Measurements from ENCODE around the gene IGSF6. TPM values are rescaled to one million over a fixed set of nuclear protein-coding genes. Genes with fewer than 3 reads are reported as not detected.

IGSF6 gene, protein sequence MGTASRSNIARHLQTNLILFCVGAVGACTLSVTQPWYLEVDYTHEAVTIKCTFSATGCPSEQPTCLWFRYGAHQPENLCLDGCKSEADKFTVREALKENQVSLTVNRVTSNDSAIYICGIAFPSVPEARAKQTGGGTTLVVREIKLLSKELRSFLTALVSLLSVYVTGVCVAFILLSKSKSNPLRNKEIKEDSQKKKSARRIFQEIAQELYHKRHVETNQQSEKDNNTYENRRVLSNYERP
- polyA plus RNA-seq (2013), result not detected in 2 replicates

- no peak within 1 kb of the TSS for H3K4me3 ChIP-seq (ENCODE audit: low read depth, low read length)
- H4K91ac ChIP-seq (ENCODE audit: low read depth, low read length), result no peak within 1 kb of the TSS
- H3K79me2 ChIP-seq (ENCODE audit: control insufficient read depth, insufficient read depth, low read length, poor library complexity), result no peaks in the 10 kb centered on the region
- no CpG with 5 or more reads among the region's 6 CpGs for WGBS (ENCODE audit: extremely low coverage, insufficient coverage, insufficient read length)
- no peak within 1 kb of the TSS for H3K14ac ChIP-seq (ENCODE audit: low read length)
- H3K27ac ChIP-seq (ENCODE audit: low read depth, low read length), result no peak within 1 kb of the TSS
- no peak within 1 kb of the TSS for H2BK5ac ChIP-seq (ENCODE audit: low read depth, low read length, poor library complexity)
- no peaks in the 10 kb centered on the region for H3K9me3 ChIP-seq (ENCODE audit: insufficient read depth, low read depth, low read length)
- no peaks in the 10 kb centered on the region for H3K79me1 ChIP-seq (ENCODE audit: low read length)
- no peaks in the 10 kb centered on the region for H3K27me3 ChIP-seq (ENCODE audit: insufficient read depth, low read length)
- no peak within 1 kb of the TSS for H4K12ac ChIP-seq (ENCODE audit: low read depth, low read length)
- no peak within 1 kb of the TSS for H2BK120ac ChIP-seq (ENCODE audit: insufficient read depth, low read length, poor library complexity)
- no peak within 1 kb of the TSS for H3K4ac ChIP-seq (ENCODE audit: low read depth, low read length)
- no peak within 1 kb of the TSS for H3K23ac ChIP-seq (ENCODE audit: low read length)
- no peaks in the 10 kb centered on the region for H3K4me1 ChIP-seq (ENCODE audit: control insufficient read depth in 1 of 2, insufficient read depth in 2 of 2, low read length in 2 of 2)
- H4K8ac ChIP-seq (ENCODE audit: low read depth, low read length), result no peak within 1 kb of the TSS
- no peak within 1 kb of the TSS for H2AK5ac ChIP-seq (ENCODE audit: low read length)
- H3K36me3 ChIP-seq (ENCODE audit: control insufficient read depth in 1 of 2, insufficient read depth in 2 of 2, low read length in 2 of 2), result peaks cover 0 to 5% of the 10 kb centered on the region in 2 experiments
- no peak within 1 kb of the TSS for H2BK12ac ChIP-seq (ENCODE audit: low read length)
- no peak within 1 kb of the TSS for H3K18ac ChIP-seq (ENCODE audit: low read length)
- no peak within 1 kb of the TSS for H3K9ac ChIP-seq (ENCODE audit: low read length)
- peak in 1 of 2 donors; percentile 21 for DNase-seq
- H3K4me2 ChIP-seq (ENCODE audit: low read length), result no peak within 1 kb of the TSS
- no peak within 1 kb of the TSS for H2AFZ ChIP-seq (ENCODE audit: insufficient read depth, low read length, poor library complexity)
Measured at GRCh38 chr16:21652453-21652852, at the start of gene IGSF6. Gene IGSF6 (minus strand): TSS chr16:21652608. CDS start chr16:21652598, 10 bp downstream.

DNA sequence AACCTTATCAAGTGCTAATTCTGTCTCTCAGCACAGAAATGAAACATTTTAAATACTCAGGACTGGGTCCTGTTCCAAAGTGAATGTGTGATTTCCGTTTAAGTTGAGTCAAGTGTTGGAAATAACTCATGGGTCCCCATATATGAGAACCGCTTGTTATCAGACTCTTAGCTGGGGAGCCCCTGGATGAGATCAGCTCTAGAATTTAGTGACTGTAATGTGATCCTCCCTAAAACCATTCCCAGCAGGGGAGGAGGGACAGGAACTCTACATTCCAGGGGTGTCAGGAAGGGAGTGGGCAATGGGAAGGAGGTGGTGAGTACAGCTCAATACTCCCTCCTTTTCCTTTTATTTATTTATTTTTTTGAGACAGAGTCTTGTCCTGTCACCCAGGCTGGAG is 48.9 kb upstream of the IGSF6 start:
- H4K8ac ChIP-seq (ENCODE audit: low read depth, low read length), result no peak overlapping the region
- no peak overlapping the region for H3K14ac ChIP-seq (ENCODE audit: low read length)
- no peak overlapping the region for H2BK5ac ChIP-seq (ENCODE audit: low read depth, low read length, poor library complexity)
- no peak overlapping the region for H3K27ac ChIP-seq (ENCODE audit: low read depth, low read length)
- H3K18ac ChIP-seq (ENCODE audit: low read length), result no peak overlapping the region
- H3K79me2 ChIP-seq (ENCODE audit: control insufficient read depth, insufficient read depth, low read length, poor library complexity), result no peaks in the 10 kb centered on the region
- no peak overlapping the region for H2AFZ ChIP-seq (ENCODE audit: insufficient read depth, low read length, poor library complexity)
- no peak overlapping the region for H3K4me2 ChIP-seq (ENCODE audit: low read length)
- no peak overlapping the region for H2BK12ac ChIP-seq (ENCODE audit: low read length)
- H3K4me1 ChIP-seq (ENCODE audit: control insufficient read depth in 1 of 2, insufficient read depth in 2 of 2, low read length in 2 of 2), result no peaks in the 10 kb centered on the region
- no peaks in the 10 kb centered on the region for H3K27me3 ChIP-seq (ENCODE audit: insufficient read depth, low read length)
- H2AK5ac ChIP-seq (ENCODE audit: low read length), result no peak overlapping the region
- H3K4ac ChIP-seq (ENCODE audit: low read depth, low read length), result no peak overlapping the region
- no peak overlapping the region for H4K12ac ChIP-seq (ENCODE audit: low read depth, low read length)
- H4K91ac ChIP-seq (ENCODE audit: low read depth, low read length), result no peak overlapping the region
- DNase-seq, result no peak
- no peak overlapping the region for H3K4me3 ChIP-seq (ENCODE audit: low read depth, low read length)
- no peak overlapping the region for H2BK120ac ChIP-seq (ENCODE audit: insufficient read depth, low read length, poor library complexity)
- no CpG with 5 or more reads among the region's 2 CpGs for WGBS (ENCODE audit: extremely low coverage, insufficient coverage, insufficient read length)
- no peak overlapping the region for H3K23ac ChIP-seq (ENCODE audit: low read length)
- H3K9me3 ChIP-seq (ENCODE audit: insufficient read depth, low read depth, low read length), result no peaks in the 10 kb centered on the region
- no peaks in the 10 kb centered on the region for H3K79me1 ChIP-seq (ENCODE audit: low read length)
- no peaks in the 10 kb centered on the region for H3K36me3 ChIP-seq (ENCODE audit: control insufficient read depth in 1 of 2, insufficient read depth in 2 of 2, low read length in 2 of 2)
- no peak overlapping the region for H3K9ac ChIP-seq (ENCODE audit: low read length)

GRCh38 chr16:21698169-21699032 is 46.0 kb upstream of the IGSF6 start:
- no peak overlapping the region for H3K23ac ChIP-seq (ENCODE audit: low read length)

GRCh38 chr16:21697032-21697431 is 44.6 kb upstream of the IGSF6 start:
- no peak overlapping the region for H3K23ac ChIP-seq (ENCODE audit: low read length)
- H3K4me1 ChIP-seq (ENCODE audit: control insufficient read depth in 1 of 2, insufficient read depth in 2 of 2, low read length in 2 of 2), result no peaks in the 10 kb centered on the region
- no peaks in the 10 kb centered on the region for H3K27me3 ChIP-seq (ENCODE audit: insufficient read depth, low read length)
- H3K27ac ChIP-seq (ENCODE audit: low read depth, low read length), result no peak overlapping the region
- H3K9ac ChIP-seq (ENCODE audit: low read length), result no peak overlapping the region
- H3K18ac ChIP-seq (ENCODE audit: low read length), result no peak overlapping the region
- H3K4ac ChIP-seq (ENCODE audit: low read depth, low read length), result no peak overlapping the region
- no peaks in the 10 kb centered on the region for H3K9me3 ChIP-seq (ENCODE audit: insufficient read depth, low read depth, low read length)
- H3K14ac ChIP-seq (ENCODE audit: low read length), result no peak overlapping the region
- no peak for DNase-seq
- H3K79me2 ChIP-seq (ENCODE audit: control insufficient read depth, insufficient read depth, low read length, poor library complexity), result no peaks in the 10 kb centered on the region
- no peak overlapping the region for H4K91ac ChIP-seq (ENCODE audit: low read depth, low read length)
- H3K4me2 ChIP-seq (ENCODE audit: low read length), result no peak overlapping the region
- no peaks in the 10 kb centered on the region for H3K36me3 ChIP-seq (ENCODE audit: control insufficient read depth in 1 of 2, insufficient read depth in 2 of 2, low read length in 2 of 2)
- WGBS (ENCODE audit: extremely low coverage, insufficient coverage, insufficient read length), result no CpG with 5 or more reads among the region's 5 CpGs
- no peak overlapping the region for H2AFZ ChIP-seq (ENCODE audit: insufficient read depth, low read length, poor library complexity)
- H2AK5ac ChIP-seq (ENCODE audit: low read length), result no peak overlapping the region
- H4K12ac ChIP-seq (ENCODE audit: low read depth, low read length), result no peak overlapping the region
- H2BK120ac ChIP-seq (ENCODE audit: insufficient read depth, low read length, poor library complexity), result no peak overlapping the region
- H2BK12ac ChIP-seq (ENCODE audit: low read length), result no peak overlapping the region
- no peak overlapping the region for H3K4me3 ChIP-seq (ENCODE audit: low read depth, low read length)
- no peak overlapping the region for H4K8ac ChIP-seq (ENCODE audit: low read depth, low read length)
- H2BK5ac ChIP-seq (ENCODE audit: low read depth, low read length, poor library complexity), result no peak overlapping the region
- no peaks in the 10 kb centered on the region for H3K79me1 ChIP-seq (ENCODE audit: low read length)

More at GRCh38 chr16:21698169-21699032, 46.0 kb upstream of the IGSF6 start:
- H4K91ac ChIP-seq (ENCODE audit: low read depth, low read length), result no peak overlapping the region
- no peaks in the 10 kb centered on the region for H3K36me3 ChIP-seq (ENCODE audit: control insufficient read depth in 1 of 2, insufficient read depth in 2 of 2, low read length in 2 of 2)
- no peak overlapping the region for H3K4me2 ChIP-seq (ENCODE audit: low read length)
- no peaks in the 10 kb centered on the region for H3K27me3 ChIP-seq (ENCODE audit: insufficient read depth, low read length)
- WGBS (ENCODE audit: extremely low coverage, insufficient coverage, insufficient read length), result no CpG with 5 or more reads among the region's 9 CpGs
- no peak overlapping the region for H3K4ac ChIP-seq (ENCODE audit: low read depth, low read length)
- H3K79me1 ChIP-seq (ENCODE audit: low read length), result no peaks in the 10 kb centered on the region
- no peaks in the 10 kb centered on the region for H3K9me3 ChIP-seq (ENCODE audit: insufficient read depth, low read depth, low read length)
- H3K79me2 ChIP-seq (ENCODE audit: control insufficient read depth, insufficient read depth, low read length, poor library complexity), result no peaks in the 10 kb centered on the region
- no peak overlapping the region for H3K27ac ChIP-seq (ENCODE audit: low read depth, low read length)
- no peak overlapping the region for H2BK5ac ChIP-seq (ENCODE audit: low read depth, low read length, poor library complexity)
- H3K4me3 ChIP-seq (ENCODE audit: low read depth, low read length), result no peak overlapping the region
- no peak overlapping the region for H4K8ac ChIP-seq (ENCODE audit: low read depth, low read length)
- no peak overlapping the region for H3K9ac ChIP-seq (ENCODE audit: low read length)
- DNase-seq, result no peak
- no peaks in the 10 kb centered on the region for H3K4me1 ChIP-seq (ENCODE audit: control insufficient read depth in 1 of 2, insufficient read depth in 2 of 2, low read length in 2 of 2)
- no peak overlapping the region for H2AFZ ChIP-seq (ENCODE audit: insufficient read depth, low read length, poor library complexity)
- H3K14ac ChIP-seq (ENCODE audit: low read length), result no peak overlapping the region
- no peak overlapping the region for H2BK120ac ChIP-seq (ENCODE audit: insufficient read depth, low read length, poor library complexity)
- H2BK12ac ChIP-seq (ENCODE audit: low read length), result no peak overlapping the region
- no peak overlapping the region for H2AK5ac ChIP-seq (ENCODE audit: low read length)
- H3K18ac ChIP-seq (ENCODE audit: low read length), result no peak overlapping the region
- no peak overlapping the region for H4K12ac ChIP-seq (ENCODE audit: low read depth, low read length)
